A673 (cell line): ENCODE results near the gene SHISAL1.

Experiments used
- CTCF ChIP-seq: fragments of 300-800, 200-600 bp; sonication (generic); conservative IDR thresholded peaks from 2 replicates; pipeline ENCODE4 v1.5.1; 2017; ENCODE audit warnings: low read depth, mild to moderate bottlenecking, antibody characterized with exemption, low read length, moderate library complexity, mixed read lengths
- EZH2 ChIP-seq: fragments of 200-600 bp; sonication (generic); IDR thresholded peaks from 2 replicates; pipeline ENCODE4 v1.6.1; 2017; ENCODE audit warnings: borderline replicate concordance, low read depth, mild to moderate bottlenecking, mixed read lengths, antibody characterized with exemption, low read length; ENCODE audit not compliant: poor library complexity, severe bottlenecking

GRCh38 chr22:44231233-44231632 is 81.5 kb downstream of the SHISAL1 start:
- TF ChIP-seq CTCF (no peak), EZH2 (no peak)
